Measurements from ENCODE around the gene BAD. TPM values are rescaled to one million over a fixed set of nuclear protein-coding genes. Genes with fewer than 3 reads are reported as not detected.

The BAD gene
- total RNA-seq, 2 experiments from 2014 or later, result 21.2 to 74.2 TPM

- DNase-seq (ENCODE audit: low spot score), result no peak
- no TSS peak for BruUV-seq (replicated peaks)
- TF ChIP-seq, protein P1, sequence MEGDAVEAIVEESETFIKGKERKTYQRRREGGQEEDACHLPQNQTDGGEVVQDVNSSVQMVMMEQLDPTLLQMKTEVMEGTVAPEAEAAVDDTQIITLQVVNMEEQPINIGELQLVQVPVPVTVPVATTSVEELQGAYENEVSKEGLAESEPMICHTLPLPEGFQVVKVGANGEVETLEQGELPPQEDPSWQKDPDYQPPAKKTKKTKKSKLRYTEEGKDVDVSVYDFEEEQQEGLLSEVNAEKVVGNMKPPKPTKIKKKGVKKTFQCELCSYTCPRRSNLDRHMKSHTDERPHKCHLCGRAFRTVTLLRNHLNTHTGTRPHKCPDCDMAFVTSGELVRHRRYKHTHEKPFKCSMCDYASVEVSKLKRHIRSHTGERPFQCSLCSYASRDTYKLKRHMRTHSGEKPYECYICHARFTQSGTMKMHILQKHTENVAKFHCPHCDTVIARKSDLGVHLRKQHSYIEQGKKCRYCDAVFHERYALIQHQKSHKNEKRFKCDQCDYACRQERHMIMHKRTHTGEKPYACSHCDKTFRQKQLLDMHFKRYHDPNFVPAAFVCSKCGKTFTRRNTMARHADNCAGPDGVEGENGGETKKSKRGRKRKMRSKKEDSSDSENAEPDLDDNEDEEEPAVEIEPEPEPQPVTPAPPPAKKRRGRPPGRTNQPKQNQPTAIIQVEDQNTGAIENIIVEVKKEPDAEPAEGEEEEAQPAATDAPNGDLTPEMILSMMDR (conservative IDR thresholded peaks at IDR 0.05; ENCODE audit: low read length), result no peak
- TF ChIP-seq EZH2phosphoT487 (IDR thresholded peaks at IDR 0.05; ENCODE audit: borderline replicate concordance, low read depth, low read length), result no peak
- Histone ChIP-seq H3K4me1 (ENCODE audit: insufficient read depth, low read length, poor library complexity, severe bottlenecking) (peaks cover 18% of the 10 kb centered on the region), H3K27ac (ENCODE audit: low read depth, low read length, poor library complexity, severe bottlenecking) (no peak overlapping the region), H4K20me1 (ENCODE audit: insufficient read depth, low read length) (no peaks in the 10 kb centered on the region), H2AFZ (ENCODE audit: low read length) (no peak overlapping the region), H3K4me2 (ENCODE audit: low read length) (no peak overlapping the region), H3K36me3 (ENCODE audit: insufficient read depth, low read length) (no peaks in the 10 kb centered on the region), H3K9me2 (ENCODE audit: insufficient read depth, low read length) (no peaks in the 10 kb centered on the region), H3K4me3 (ENCODE audit: low read depth, low read length, poor library complexity, severe bottlenecking) (no peak overlapping the region), H3K79me2 (ENCODE audit: insufficient read depth, low read depth, low read length) (no peaks in the 10 kb centered on the region), H3K9me3 (ENCODE audit: low read length) (no peaks in the 10 kb centered on the region)
- CTCF ChIA-PET (ENCODE audit: unreplicated experiment), result no interaction called here
- intact Hi-C loops (cut with micrococcal nuclease; ENCODE audit: unreplicated experiment), result no loop called here
- POLR2A ChIA-PET, result interaction anchor here (0.8 to 1.0 kb wide), 2 partner anchors 18 to 20 kb away, joined by 3 read pairs; no protein-coding TSS in a partner anchor
These were observed 19.0 kb downstream of the BAD start for GRCh38 chr11:64265176-64266160.

- H4K20me1 ChIP-seq (ENCODE audit: insufficient read depth, low read length), result no peaks in the 10 kb centered on the region
- DNase-seq (ENCODE audit: low spot score), result no peak
- H3K4me3 ChIP-seq (ENCODE audit: low read depth, low read length, poor library complexity, severe bottlenecking), result no peak overlapping the region
- no peaks in the 10 kb centered on the region for H3K9me2 ChIP-seq (ENCODE audit: insufficient read depth, low read length)
- BruUV-seq (replicated peaks), result no TSS peak
- H3K4me2 ChIP-seq (ENCODE audit: low read length), result no peak overlapping the region
- H3K4me1 ChIP-seq (ENCODE audit: insufficient read depth, low read length, poor library complexity, severe bottlenecking), result peaks cover 18% of the 10 kb centered on the region
- POLR2A ChIA-PET, result interaction anchor here (0.8 kb wide), 1 partner anchor 19 kb away, joined by 3 read pairs; no protein-coding TSS in a partner anchor
- no peaks in the 10 kb centered on the region for H3K79me2 ChIP-seq (ENCODE audit: insufficient read depth, low read depth, low read length)
- H2AFZ ChIP-seq (ENCODE audit: low read length), result no peak overlapping the region
- TF ChIP-seq, protein P1 (conservative IDR thresholded peaks at IDR 0.05; ENCODE audit: low read length), result no peak
- no peak for TF ChIP-seq EZH2phosphoT487 (IDR thresholded peaks at IDR 0.05; ENCODE audit: borderline replicate concordance, low read depth, low read length)
- intact Hi-C loops (cut with micrococcal nuclease; ENCODE audit: unreplicated experiment), result no loop called here
- H3K9me3 ChIP-seq (ENCODE audit: low read length), result no peaks in the 10 kb centered on the region
- CTCF ChIA-PET (ENCODE audit: unreplicated experiment), result no interaction called here
- no peaks in the 10 kb centered on the region for H3K36me3 ChIP-seq (ENCODE audit: insufficient read depth, low read length)
- no peak overlapping the region for H3K27ac ChIP-seq (ENCODE audit: low read depth, low read length, poor library complexity, severe bottlenecking)
These were observed 20.1 kb downstream of the BAD start for GRCh38 chr11:64264371-64264852.

DNA sequence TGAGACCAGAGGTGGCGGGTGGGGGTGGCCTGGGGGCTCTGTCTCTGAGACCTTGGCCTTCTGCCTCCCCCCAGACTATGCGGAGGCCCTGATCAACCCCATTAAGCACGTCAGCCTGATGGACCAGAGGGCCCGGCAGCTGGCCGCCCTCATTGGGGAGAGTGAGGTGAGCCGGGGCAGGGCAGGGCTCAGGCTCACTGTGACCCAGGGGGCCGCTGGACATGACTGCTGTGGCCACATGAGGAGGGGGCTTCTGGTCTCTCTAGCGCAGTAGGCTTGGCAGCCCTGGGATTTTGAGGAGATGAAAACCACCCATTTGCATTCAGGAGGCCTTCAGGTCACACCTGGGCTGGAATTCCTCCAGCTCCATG is 20.5 kb downstream of the BAD start:
- no peak for DNase-seq (ENCODE audit: low spot score)
- no peaks in the 10 kb centered on the region for H3K79me2 ChIP-seq (ENCODE audit: insufficient read depth, low read depth, low read length)
- TF ChIP-seq EZH2phosphoT487 (IDR thresholded peaks at IDR 0.05; ENCODE audit: borderline replicate concordance, low read depth, low read length), result no peak
- TF ChIP-seq, protein P1 (conservative IDR thresholded peaks at IDR 0.05; ENCODE audit: low read length), result no peak
- BruUV-seq (replicated peaks), result no TSS peak
- H3K9me2 ChIP-seq (ENCODE audit: insufficient read depth, low read length), result no peaks in the 10 kb centered on the region
- CTCF ChIA-PET (ENCODE audit: unreplicated experiment), result no interaction called here
- H3K36me3 ChIP-seq (ENCODE audit: insufficient read depth, low read length), result no peaks in the 10 kb centered on the region
- H3K4me1 ChIP-seq (ENCODE audit: insufficient read depth, low read length, poor library complexity, severe bottlenecking), result peaks cover 18% of the 10 kb centered on the region
- no peaks in the 10 kb centered on the region for H3K9me3 ChIP-seq (ENCODE audit: low read length)
- intact Hi-C loops (cut with micrococcal nuclease; ENCODE audit: unreplicated experiment), result no loop called here
- no peak overlapping the region for H3K27ac ChIP-seq (ENCODE audit: low read depth, low read length, poor library complexity, severe bottlenecking)
- POLR2A ChIA-PET, result no interaction called here
- no peak overlapping the region for H2AFZ ChIP-seq (ENCODE audit: low read length)
- H3K4me2 ChIP-seq (ENCODE audit: low read length), result no peak overlapping the region
- no peak overlapping the region for H3K4me3 ChIP-seq (ENCODE audit: low read depth, low read length, poor library complexity, severe bottlenecking)
- H4K20me1 ChIP-seq (ENCODE audit: insufficient read depth, low read length), result no peaks in the 10 kb centered on the region

All from OCI-LY7 (cell line).